ACC112 (cell line): Measurements from ENCODE around the gene ACCSL.

Experiments
- H2AFZ ChIP-seq: fragments of 200-600 bp; sonication (generic); one replicate; pipeline ENCODE4 v1.6.0; 2017; ENCODE audit warnings: antibody characterized with exemption, low read length; ENCODE audit not compliant: unreplicated experiment
- H3K27ac ChIP-seq: fragments of 200-600 bp; sonication (generic); 2 replicates; pipeline ENCODE4 v1.5.1; 2014; ENCODE audit warnings: low read depth, mild to moderate bottlenecking, antibody characterized with exemption, low read length, moderate library complexity
- H3K27me3 ChIP-seq: fragments of 200-600 bp; sonication (generic); 2 replicates; pipeline ENCODE4 v1.6.1; 2014; ENCODE audit warnings: mild to moderate bottlenecking, antibody characterized with exemption, low read length, moderate library complexity, mixed read lengths; ENCODE audit not compliant: insufficient read depth
- H3K36me3 ChIP-seq: fragments of 200-600 bp; sonication (generic); 2 replicates; pipeline ENCODE4 v1.6.1; 2016; ENCODE audit warnings: mild to moderate bottlenecking, antibody characterized with exemption, low read length, moderate library complexity, mixed read lengths; ENCODE audit not compliant: insufficient read depth
- H3K4me1 ChIP-seq: fragments of 200-600 bp; sonication (generic); one replicate; pipeline ENCODE4 v1.6.1; 2016; ENCODE audit warnings: low read length, mixed read lengths; ENCODE audit not compliant: insufficient read depth, unreplicated experiment, control insufficient read depth
- H3K4me3 ChIP-seq: fragments of 200-600 bp; sonication (generic); 2 replicates; pipeline ENCODE4 v1.5.1; 2014; ENCODE audit warnings: mild to moderate bottlenecking, low read depth, low read length
- H3K79me2 ChIP-seq: fragments of 200-600 bp; sonication (generic); one replicate; pipeline ENCODE4 v1.6.0; 2016; ENCODE audit warnings: low read length; ENCODE audit not compliant: control insufficient read depth, unreplicated experiment, insufficient read depth

Gene ACCSL

DNA sequence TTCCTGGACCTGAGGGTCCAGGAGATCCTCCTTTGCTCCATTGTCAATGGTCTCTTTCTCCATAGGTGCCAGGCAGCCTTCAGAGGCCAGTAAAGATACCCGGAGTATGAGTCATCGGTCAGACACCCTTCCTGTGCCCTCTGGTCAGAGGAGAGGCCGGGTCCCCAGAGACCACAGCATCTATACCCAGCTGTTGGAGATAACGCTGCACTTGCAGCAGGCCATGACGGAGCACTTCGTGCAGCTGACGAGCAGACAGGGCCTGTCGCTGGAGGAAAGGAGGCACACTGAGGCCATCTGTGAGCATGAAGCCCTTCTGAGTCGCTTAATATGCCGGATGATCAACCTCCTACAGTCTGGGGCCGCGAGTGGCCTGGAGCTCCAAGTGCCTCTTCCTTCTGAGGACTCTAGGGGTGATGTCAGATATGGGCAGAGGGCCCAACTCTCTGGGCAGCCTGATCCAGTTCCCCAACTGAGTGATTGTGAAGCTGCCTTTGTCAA lies at the start of gene ACCSL:
ACCSL (plus strand) TSS at position 51 of the 501 bp plus-strand sequence; CDS start at position 107, 56 bp downstream.
- Histone ChIP-seq H3K79me2 (no peaks in the 10 kb centered on the region), H3K27ac (no peak within 1 kb of the TSS), H3K4me3 (no peak within 1 kb of the TSS), H3K27me3 (peaks cover 20% of the 10 kb centered on the region; the same call in 1 of the 2 replicates), H2AFZ (no peak within 1 kb of the TSS), H3K36me3 (no peaks in the 10 kb centered on the region), H3K4me1 (no peaks in the 10 kb centered on the region)

DNA sequence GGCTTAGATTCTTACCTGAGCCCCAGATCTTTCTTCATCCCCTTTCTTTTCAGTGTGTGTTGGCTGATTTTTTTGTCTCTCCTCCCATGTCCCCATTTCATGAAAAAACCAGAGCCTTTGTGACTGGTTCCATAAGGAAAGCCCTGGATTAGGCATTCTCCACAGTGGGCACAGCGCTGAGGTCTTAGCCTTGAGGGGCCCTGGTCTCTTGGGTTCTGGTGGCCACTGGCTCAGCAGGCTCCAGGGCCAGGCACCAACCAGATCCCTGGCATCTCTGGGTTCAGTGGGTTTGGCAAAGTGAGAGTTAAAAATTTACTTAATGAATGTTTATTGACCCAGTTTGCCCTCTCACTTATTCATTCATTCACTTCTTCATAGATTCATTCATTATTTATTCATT lies 49.5 kb upstream of the ACCSL start:
- no peak overlapping the region for H3K4me3 ChIP-seq
- no peaks in the 10 kb centered on the region for H3K4me1 ChIP-seq
- peaks cover 8% of the 10 kb centered on the region for H3K27me3 ChIP-seq
- no peak overlapping the region for H3K27ac ChIP-seq
- H3K36me3 ChIP-seq, result no peaks in the 10 kb centered on the region
- no peaks in the 10 kb centered on the region for H3K79me2 ChIP-seq
- H2AFZ ChIP-seq, result no peak overlapping the region

DNA sequence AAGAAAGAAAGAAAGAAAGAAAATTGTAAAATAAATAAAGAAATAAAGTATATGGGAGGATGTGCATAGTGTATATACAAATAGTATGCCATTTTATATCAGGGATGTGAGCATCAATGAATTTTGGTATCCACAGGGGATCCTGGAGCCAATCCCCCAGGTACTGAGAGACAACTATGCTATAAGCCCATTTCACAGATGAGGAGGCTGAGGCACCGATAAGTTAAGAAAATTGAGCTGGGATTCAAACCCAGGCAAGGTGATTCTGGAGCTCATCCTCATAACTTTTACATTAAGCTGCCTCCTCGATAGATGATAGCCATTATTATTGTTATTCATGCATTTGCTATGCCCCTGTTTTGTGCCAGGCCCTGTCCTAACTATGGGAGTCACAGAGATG lies 47.0 kb upstream of the ACCSL start:
- Histone ChIP-seq H3K27me3 (peaks cover 8% of the 10 kb centered on the region), H3K4me3 (no peak overlapping the region), H3K79me2 (no peaks in the 10 kb centered on the region), H3K27ac (no peak overlapping the region), H3K4me1 (no peaks in the 10 kb centered on the region), H2AFZ (no peak overlapping the region), H3K36me3 (no peaks in the 10 kb centered on the region)

DNA sequence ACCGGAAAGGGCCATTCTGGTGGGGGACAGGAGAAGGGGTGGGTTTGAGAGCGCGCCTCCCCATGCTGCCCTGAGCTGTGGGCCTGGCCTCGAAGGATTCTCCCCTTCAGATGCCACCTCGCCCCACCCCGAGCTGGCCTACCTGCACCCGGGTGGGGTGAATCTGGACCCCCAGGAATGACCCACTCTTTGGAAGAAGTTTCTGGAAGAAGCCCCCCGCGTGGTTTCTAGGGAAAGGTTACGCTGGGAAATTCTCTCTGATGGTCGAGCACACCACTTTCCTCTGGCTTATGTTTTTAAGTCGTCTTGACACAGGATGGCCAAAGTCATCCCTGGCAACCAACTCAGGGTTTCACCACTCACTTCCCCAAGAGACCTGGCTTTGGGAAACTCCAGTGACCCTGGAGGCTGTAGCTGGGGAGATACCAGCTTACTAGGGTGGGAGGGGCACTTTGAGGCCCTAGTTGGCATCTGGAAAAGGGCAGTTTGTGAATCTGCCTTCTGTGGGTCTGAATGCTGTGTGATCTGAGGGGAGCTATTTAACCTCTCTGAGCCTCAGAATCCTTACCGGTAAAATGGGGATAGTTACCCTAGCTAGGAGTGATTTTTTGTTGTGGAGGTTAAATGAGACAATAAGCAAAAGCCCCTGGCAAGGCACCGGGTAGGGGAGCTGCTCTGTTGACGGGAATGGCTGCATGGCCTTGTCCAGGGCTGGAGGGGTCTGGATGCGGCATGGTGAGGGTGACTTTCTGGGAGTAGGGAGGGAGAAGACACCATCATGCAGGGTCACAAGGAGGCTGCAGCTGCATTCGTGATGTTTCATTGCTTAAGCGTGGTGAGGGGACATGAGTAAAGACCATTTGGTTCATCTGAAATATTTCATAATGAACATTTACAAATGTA lies 45.3 kb upstream of the ACCSL start:
- no peaks in the 10 kb centered on the region for H3K79me2 ChIP-seq
- H3K27ac ChIP-seq, result no peak overlapping the region
- H2AFZ ChIP-seq, result no peak overlapping the region

DNA sequence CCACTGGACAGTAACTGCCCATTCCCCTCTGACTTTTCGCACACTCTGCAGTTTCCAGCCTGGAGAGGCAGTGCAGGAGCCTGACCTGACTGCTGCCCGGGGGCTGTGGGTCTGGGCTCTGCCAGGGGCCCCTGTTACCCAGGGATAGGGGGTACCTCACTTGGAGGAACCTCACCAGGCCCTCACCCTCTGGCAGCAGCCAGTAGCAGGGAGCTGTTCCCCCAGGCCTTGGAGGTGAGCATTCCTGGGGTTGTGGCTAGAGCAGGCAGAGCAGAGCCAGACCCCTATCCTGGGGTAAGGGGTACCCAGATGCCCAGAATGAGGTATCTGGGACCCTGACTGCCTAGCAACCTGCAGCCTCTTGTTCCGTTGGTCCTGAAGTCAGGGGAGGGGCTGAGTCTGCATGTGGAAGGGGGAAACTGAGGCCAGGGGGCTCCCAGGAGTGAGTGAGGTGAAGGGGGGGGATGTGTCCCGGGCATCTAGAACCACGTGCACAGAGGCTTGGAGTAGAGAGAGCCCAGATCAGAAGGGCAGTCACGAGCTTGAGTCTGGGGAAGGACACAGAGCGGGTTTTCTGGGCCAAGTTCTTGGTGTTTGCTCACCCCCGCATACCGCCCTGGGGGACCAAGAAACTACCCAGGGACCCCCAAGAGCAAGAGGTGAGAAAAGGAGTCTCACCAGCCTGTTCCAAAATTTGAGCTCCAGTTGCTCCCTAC lies 43.9 kb upstream of the ACCSL start:
- Histone ChIP-seq H2AFZ (no peak overlapping the region), H3K79me2 (no peaks in the 10 kb centered on the region)

More for the DNA sequence above, 45.3 kb upstream of the ACCSL start:
- Histone ChIP-seq H3K36me3 (no peaks in the 10 kb centered on the region), H3K27me3 (peaks cover 5% of the 10 kb centered on the region), H3K4me3 (no peak overlapping the region), H3K4me1 (no peaks in the 10 kb centered on the region)

DNA sequence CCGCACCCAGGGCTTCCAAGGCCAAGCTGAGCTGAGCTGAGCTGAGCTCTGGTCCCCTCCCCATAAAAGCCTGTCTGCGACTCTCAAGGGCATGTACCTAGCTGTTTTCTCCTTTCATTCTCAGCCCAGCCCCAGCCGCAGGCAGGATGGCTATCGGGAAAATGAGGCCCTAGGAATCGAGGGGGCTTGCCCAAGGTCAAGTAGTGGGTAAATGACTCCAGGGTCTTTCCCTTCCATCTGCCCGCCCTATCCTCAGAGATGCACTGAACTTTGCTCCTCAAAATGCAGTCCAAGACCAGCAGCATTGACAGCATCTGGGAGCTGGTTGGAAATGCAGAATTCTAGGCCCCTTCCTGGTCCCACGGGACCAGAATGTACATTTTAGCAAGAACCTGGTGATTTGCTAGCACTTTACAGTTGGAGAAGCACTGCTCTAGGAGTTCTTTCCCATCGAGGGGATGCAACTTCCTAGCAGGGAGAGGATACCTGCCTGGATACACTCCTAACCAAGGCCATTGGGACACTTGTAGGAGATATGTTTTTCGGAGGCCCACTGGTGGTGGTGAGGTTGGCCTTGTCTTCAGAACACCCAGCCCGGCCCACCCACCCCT lies 43.2 kb upstream of the ACCSL start:
- no peak overlapping the region for H3K27ac ChIP-seq
- H3K4me3 ChIP-seq, result no peak overlapping the region
- no peaks in the 10 kb centered on the region for H3K27me3 ChIP-seq
- no peak overlapping the region for H2AFZ ChIP-seq
- H3K36me3 ChIP-seq, result no peaks in the 10 kb centered on the region
- H3K79me2 ChIP-seq, result no peaks in the 10 kb centered on the region
- H3K4me1 ChIP-seq, result no peaks in the 10 kb centered on the region

More for the DNA sequence above, 43.9 kb upstream of the ACCSL start:
- H3K27me3 ChIP-seq, result no peaks in the 10 kb centered on the region
- no peak overlapping the region for H3K27ac ChIP-seq
- no peak overlapping the region for H3K4me3 ChIP-seq
- H3K36me3 ChIP-seq, result no peaks in the 10 kb centered on the region
- H3K4me1 ChIP-seq, result no peaks in the 10 kb centered on the region

DNA sequence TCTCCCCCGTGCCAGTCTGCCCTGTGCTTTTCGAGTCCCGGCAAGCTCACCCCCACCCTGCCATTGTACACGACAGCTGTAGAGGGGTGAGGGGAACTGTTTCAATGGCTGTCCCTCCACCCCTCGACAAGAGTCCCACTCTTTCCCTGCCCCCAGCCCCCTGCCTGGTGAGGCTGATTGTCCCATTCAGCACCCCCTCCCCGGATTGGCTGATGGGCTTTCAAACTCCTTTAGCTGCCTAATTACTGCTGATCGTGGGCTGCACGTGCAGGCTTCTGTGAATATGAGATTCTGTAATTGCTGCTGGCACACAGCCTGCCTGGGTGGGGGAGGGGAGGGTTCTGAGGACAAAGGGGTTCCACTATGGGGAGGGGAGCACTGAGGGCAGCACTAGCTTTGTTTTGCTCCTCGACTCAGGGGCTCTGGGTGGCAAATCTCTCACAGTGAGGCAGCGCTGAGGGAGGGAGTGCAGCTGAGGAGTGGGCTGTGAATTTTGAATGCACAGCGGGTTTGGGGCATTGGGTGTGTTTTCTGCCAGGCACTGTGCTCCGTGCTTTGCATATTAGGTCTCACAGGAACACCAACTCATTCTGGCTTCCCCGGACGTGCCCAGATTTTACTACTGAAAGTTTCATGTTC lies 42.6 kb upstream of the ACCSL start:
- no peaks in the 10 kb centered on the region for H3K36me3 ChIP-seq
- no peaks in the 10 kb centered on the region for H3K79me2 ChIP-seq
- no peak overlapping the region for H3K4me3 ChIP-seq
- no peak overlapping the region for H2AFZ ChIP-seq
- no peak overlapping the region for H3K27ac ChIP-seq
- no peaks in the 10 kb centered on the region for H3K4me1 ChIP-seq
- H3K27me3 ChIP-seq, result no peaks in the 10 kb centered on the region

DNA sequence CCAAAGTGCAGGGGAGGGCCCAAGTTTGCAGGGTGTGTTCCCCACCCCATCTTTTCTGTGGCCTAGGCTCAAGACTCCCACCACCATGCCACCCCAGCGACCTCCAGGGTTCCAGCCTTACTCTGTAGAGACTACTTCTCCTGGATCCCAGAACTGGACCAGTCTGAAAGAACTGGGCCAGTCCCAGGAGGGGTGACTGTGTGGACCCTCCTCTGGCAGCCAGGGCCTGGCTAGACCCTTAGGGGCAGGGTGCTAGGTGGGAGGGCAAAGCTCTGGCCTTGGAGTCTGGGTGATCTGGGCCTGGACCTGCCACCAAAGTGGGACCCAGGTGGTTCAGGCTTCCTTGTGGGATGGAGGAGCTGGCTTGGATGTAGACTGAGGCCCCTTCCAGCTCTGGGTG lies 41.8 kb upstream of the ACCSL start:
- H3K79me2 ChIP-seq, result no peaks in the 10 kb centered on the region
- no peak overlapping the region for H3K27ac ChIP-seq
- no peaks in the 10 kb centered on the region for H3K36me3 ChIP-seq
- no peak overlapping the region for H2AFZ ChIP-seq
- peaks cover 6% of the 10 kb centered on the region for H3K4me1 ChIP-seq
- no peak overlapping the region for H3K4me3 ChIP-seq
- no peaks in the 10 kb centered on the region for H3K27me3 ChIP-seq

DNA sequence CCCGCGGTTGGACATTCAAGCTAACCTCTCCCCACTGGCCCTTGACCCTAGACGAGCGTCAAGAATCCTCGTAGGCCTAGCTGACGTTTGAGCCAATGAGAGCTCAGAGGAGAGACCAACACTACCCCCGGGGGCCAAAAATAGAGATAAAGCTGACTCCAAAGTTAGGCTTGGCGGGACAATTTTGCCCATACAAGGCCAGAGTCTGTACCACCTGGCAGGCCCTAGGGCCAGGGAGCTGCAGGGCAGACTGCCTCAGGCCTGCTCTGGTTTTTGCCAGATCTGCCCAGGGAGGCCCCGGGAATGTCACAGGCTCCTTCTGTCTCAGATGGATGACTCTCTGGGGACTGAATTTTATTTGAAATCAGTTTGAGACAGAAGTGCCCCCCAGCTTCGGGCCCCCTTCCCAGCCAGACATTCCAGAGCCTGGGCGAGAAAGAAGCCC lies 40.8 kb upstream of the ACCSL start:
- Histone ChIP-seq H2AFZ (no peak overlapping the region), H3K4me1 (peaks cover 16% of the 10 kb centered on the region), H3K36me3 (no peaks in the 10 kb centered on the region), H3K27ac (no peak overlapping the region), H3K79me2 (no peaks in the 10 kb centered on the region), H3K4me3 (no peak overlapping the region), H3K27me3 (no peaks in the 10 kb centered on the region)

DNA sequence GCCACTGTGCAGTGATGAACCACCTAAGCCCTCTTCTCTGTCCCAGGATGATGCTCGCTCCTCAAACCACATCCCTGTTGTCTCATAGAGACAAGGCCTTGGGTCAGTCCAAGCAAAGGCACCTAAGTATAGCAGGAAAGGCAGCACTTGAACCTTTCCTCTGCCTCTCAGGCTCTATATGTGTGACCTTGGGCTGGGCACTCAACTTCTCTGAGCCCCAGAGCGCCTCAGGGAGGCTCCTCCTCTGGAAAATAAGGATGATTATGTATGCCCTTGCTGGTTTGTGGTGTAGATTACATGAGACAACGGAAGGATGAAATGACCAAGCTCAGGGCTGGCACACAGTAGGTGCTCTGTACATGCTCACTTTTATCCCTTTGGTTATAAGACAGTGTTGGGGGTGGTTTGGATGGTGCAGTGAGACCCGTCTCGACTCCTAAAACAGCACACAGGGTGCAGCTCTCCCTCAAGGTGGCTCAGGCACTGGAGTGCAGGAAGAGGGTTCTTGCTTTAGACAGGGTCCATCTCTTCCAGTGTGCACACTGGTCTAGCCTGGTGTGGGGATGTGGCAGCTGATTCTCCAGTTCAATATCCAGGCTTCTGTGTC lies 40.2 kb upstream of the ACCSL start:
- no peak overlapping the region for H3K4me3 ChIP-seq
- H3K27me3 ChIP-seq, result no peaks in the 10 kb centered on the region
- H2AFZ ChIP-seq, result no peak overlapping the region
- no peak overlapping the region for H3K27ac ChIP-seq
- peaks cover 17% of the 10 kb centered on the region for H3K4me1 ChIP-seq
- H3K79me2 ChIP-seq, result no peaks in the 10 kb centered on the region
- H3K36me3 ChIP-seq, result no peaks in the 10 kb centered on the region
